Right cardiac atrium (tissue), 5 donors: ENCODE measurements around the gene TMCC3. TPM values are rescaled to one million over a fixed set of nuclear protein-coding genes. Genes with fewer than 3 reads are reported as not detected.

Experiments
- ATAC-seq, 2 donors: fragments of 200-7000 bp; cut with Tn5 transposase; one replicate each; pipeline versions ENCODE4 v1.8.0 to v1.9.1; 2020; ENCODE audit warnings: moderate library complexity in 2 of 2, mild to moderate bottlenecking in 1 of 2
- DNase-seq, 3 donors: peaks; one replicate each; pipeline ENCODE4 v3.0.0-alpha.2; 2020
- H3K27ac ChIP-seq: one replicate; pipeline ENCODE4 v1.5.1; 2013; ENCODE audit warnings: mild to moderate bottlenecking, low read length, control low read depth, moderate library complexity
- H3K27me3 ChIP-seq: one replicate; pipeline ENCODE4 v1.6.1; 2013; ENCODE audit not compliant: control insufficient read depth, insufficient read depth
- H3K4me1 ChIP-seq: one replicate; pipeline ENCODE4 v1.6.1; 2013; ENCODE audit warnings: low read length; ENCODE audit not compliant: control insufficient read depth, insufficient read depth
- H3K4me3 ChIP-seq: one replicate; pipeline ENCODE4 v1.5.1; 2013; ENCODE audit warnings: low read length, control low read depth
- H3K9me3 ChIP-seq: one replicate; pipeline ENCODE4 v1.6.1; 2013; ENCODE audit warnings: low read length; ENCODE audit not compliant: control insufficient read depth
- WGBS: extraction: QIAGEN DNeasy Blood & Tissue Kit; methylation state at CpG from one replicate; pipeline ENCODE4 v1.1.7; 2013; 5-methylcytosine and 5-hydroxymethylcytosine counted together
- intact Hi-C, 4 donors: fragments of 100-400 bp; cut with DNase I; formaldehyde crosslinking; loops; one replicate each; pipeline versions ENCODE4 v1.11.0 to v1.14.0; 2022 to 2023
- polyA plus RNA-seq: library from polyadenylated mRNA; stranded (reverse); fragments of 200-250 nt; gene quantifications from one replicate; pipeline ENCODE4 v1.2.3, GENCODE V29; 2013
- total RNA-seq, 4 donors: library from RNA; stranded (reverse); fragmentation: NEBNext Ultra II Directional; extraction: Animal tissue kit (Norgen Biotek cat#: 25700); gene quantifications; one replicate each; pipeline ENCODE4 v1.2.1, GENCODE V29; 2021
- donor health status: healthy with polysubstance abuse.
- donor health status: DM: no; HTN: yes; CAD: no.
- donor health status: DM: no; HTN: no; CAD: no.
- donor health status: DM: no; HTN: yes; CAD: no; lungs with severe emphysema.
- donor health status: DM: yes; HTN: yes; CAD: no.

The TMCC3 gene
- total and polyA plus RNA-seq, 5 donors, result 1.7 to 6.7 (median 3.3) TPM

DNA sequence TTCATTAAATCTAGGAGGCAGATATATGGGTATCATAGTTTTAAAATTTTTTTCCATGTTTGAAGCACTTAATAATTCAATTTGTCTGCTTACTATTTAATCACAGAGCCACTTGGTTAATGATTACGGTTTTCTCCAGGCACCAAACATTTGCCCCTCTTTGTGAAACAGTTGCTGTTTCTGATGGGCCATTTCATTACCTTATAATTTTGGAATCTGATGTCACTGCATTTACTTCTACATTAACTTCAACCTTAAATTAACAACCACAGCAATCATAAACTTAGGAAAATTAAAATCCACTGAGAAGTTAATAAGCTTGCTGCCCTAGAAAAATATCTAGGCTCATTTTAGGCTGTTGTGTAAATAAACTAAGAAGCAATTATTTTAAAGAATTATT, 17.0 kb downstream of the TMCC3 start:
- no peak overlapping the region for H3K27ac ChIP-seq
- DNase-seq (no peak), ATAC-seq (no peak)
- H3K9me3 ChIP-seq, result no peaks in the 10 kb centered on the region
- no peak overlapping the region for H3K4me3 ChIP-seq
- no peaks in the 10 kb centered on the region for H3K4me1 ChIP-seq
- intact Hi-C loops, result no loop called here
- WGBS, result 96% methylated on average over 1 of the region's 1 CpG
- no peaks in the 10 kb centered on the region for H3K27me3 ChIP-seq

- ATAC-seq (no peak), DNase-seq (no peak)
- Histone ChIP-seq H3K27me3 (no peaks in the 10 kb centered on the region), H3K4me1 (no peaks in the 10 kb centered on the region), H3K27ac (no peak overlapping the region), H3K4me3 (no peak overlapping the region), H3K9me3 (no peaks in the 10 kb centered on the region)
- 93% methylated on average over 3 of the region's 3 CpGs for whole genome bisulfite sequencing
- intact Hi-C loops, result no loop called here
Observed at GRCh38 chr12:94631058-94631457, 19.3 kb downstream of the TMCC3 start.

DNA sequence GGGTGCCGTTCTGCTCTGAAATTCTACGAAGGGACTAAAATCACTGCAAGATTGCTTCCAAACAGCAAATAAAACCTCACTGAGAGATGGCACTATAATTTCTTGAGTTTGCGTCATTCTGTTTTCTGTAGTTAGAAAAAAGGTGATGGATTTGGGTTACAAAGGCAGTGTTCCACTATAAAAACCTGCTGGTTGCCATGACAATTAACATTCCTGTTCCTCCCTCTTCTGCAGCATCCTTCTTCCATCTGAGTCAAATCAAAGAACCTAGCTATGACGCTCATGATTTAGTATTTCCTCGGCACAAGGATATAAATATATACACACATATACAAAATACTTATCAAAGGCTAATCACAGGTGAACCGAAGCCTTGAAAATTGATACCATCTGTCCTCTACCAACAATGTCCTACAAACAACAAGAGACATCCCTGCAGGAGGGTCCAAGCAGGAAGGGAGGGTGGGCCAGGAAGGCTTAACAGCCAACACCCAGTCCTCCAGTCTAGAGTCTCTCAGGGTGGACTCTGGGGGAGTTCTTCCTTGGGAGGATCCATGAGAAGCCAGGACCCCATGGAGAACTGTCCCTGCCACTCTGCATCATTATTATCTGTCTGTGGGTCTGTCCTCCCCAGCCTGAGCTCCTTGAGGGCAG, 21.4 kb downstream of the TMCC3 start:
- intact Hi-C loops, result no loop called here
- Histone ChIP-seq H3K4me1 (no peaks in the 10 kb centered on the region), H3K9me3 (no peaks in the 10 kb centered on the region), H3K27ac (no peak overlapping the region), H3K4me3 (no peak overlapping the region), H3K27me3 (no peaks in the 10 kb centered on the region)
- 89% methylated on average over 6 of the region's 6 CpGs for WGBS
- DNase-seq (no peak), ATAC-seq (peak in 1 of 2 donors; percentile 29)

DNA sequence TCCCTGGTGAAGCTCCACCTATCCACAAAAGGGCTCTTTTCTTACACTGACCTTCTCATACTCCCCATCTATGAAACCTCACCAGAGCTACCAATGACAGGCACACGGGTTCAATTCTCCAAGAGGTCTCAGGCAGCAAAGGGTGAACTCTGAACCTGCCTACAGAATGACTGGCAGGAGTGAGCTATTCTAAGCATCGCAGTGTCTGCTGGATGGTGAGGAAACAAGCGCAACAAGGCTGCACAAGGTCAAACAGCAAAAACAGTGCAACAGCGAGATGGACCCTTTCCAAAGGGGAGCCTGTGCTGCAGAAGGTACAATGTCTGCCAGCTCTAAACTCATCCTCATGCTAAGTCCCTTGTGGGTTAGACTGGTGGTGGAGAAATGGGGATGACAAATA, 22.0 kb downstream of the TMCC3 start:
- H3K9me3 ChIP-seq, result no peaks in the 10 kb centered on the region
- peaks cover 3% of the 10 kb centered on the region for H3K4me1 ChIP-seq
- WGBS, result 85% methylated on average over 4 of the region's 4 CpGs
- DNase-seq, result no peak
- H3K4me3 ChIP-seq, result no peak overlapping the region
- H3K27me3 ChIP-seq, result no peaks in the 10 kb centered on the region
- no peak for ATAC-seq
- H3K27ac ChIP-seq, result no peak overlapping the region
- intact Hi-C loops, result no loop called here

DNA sequence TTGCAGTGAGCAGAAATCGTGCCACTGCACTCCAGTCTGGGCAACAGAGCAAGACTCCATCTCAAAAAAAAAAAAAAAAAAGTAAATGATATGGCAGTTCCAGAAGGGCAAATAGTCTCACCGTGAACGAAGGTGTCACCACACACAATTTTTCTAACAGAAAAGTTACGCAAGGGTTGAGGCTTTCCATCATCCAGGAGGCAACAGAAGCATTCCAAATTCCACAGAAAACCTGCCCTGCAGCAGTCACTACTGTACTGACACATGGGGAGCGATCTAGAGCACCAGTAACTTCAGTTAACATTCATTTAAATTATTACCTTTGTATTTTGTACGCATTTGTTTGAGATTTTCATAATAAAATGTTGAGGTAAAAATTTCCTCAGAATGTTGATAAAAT, 24.8 kb downstream of the TMCC3 start:
- DNase-seq (no peak), ATAC-seq (no peak)
- Histone ChIP-seq H3K4me3 (no peak overlapping the region), H3K27ac (no peak overlapping the region), H3K4me1 (peaks cover 5% of the 10 kb centered on the region), H3K9me3 (no peaks in the 10 kb centered on the region), H3K27me3 (no peaks in the 10 kb centered on the region)
- WGBS, result 98% methylated on average over 6 of the region's 6 CpGs
- intact Hi-C loops, result no loop called here

- Histone ChIP-seq H3K4me3 (no peak overlapping the region), H3K27ac (no peak overlapping the region), H3K27me3 (no peaks in the 10 kb centered on the region), H3K9me3 (no peaks in the 10 kb centered on the region), H3K4me1 (peaks cover 5% of the 10 kb centered on the region)
- DNase-seq (no peak), ATAC-seq (no peak)
- 77% methylated on average over 11 of the region's 11 CpGs for WGBS
- intact Hi-C loops, result no loop called here
Observed at GRCh38 chr12:94623161-94623920, 27.0 kb downstream of the TMCC3 start.

DNA sequence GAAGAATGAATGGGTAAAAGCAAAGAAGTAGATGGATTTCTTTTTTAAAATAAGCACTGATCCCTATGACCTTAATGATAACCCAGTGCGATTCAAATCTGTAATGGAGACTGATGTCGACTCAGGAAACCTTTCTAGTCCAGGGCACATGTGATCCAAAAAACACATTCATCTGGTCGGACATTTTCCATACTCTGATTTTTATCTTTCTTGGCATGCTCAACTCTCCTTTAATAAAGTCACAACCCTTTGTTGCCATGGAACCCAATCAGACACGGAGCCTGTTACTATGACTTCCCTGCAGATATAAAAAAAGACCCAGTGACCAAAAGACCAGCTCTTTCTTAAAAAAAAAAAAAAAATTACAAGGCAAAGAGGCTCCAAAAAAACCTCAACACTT, 27.9 kb downstream of the TMCC3 start:
- 43% methylated on average over 4 of the region's 4 CpGs for WGBS
- DNase-seq (no peak), ATAC-seq (peak; percentile 40 to 86)
- Histone ChIP-seq H3K4me1 (peaks cover 5% of the 10 kb centered on the region), H3K4me3 (no peak overlapping the region), H3K27ac (no peak overlapping the region), H3K27me3 (no peaks in the 10 kb centered on the region), H3K9me3 (no peaks in the 10 kb centered on the region)
- intact Hi-C loops, result no loop called here

- Histone ChIP-seq H3K27ac (no peak overlapping the region), H3K9me3 (no peaks in the 10 kb centered on the region), H3K4me1 (peaks cover 7% of the 10 kb centered on the region), H3K4me3 (peak overlapping the region; percentile 16), H3K27me3 (no peaks in the 10 kb centered on the region)
- DNase-seq (no peak), ATAC-seq (peak; percentile 52 to 68)
- intact Hi-C loops, result no loop called here
- WGBS, result 50% methylated on average over 7 of the region's 7 CpGs
Observed at GRCh38 chr12:94621662-94622359, 28.5 kb downstream of the TMCC3 start.

DNA sequence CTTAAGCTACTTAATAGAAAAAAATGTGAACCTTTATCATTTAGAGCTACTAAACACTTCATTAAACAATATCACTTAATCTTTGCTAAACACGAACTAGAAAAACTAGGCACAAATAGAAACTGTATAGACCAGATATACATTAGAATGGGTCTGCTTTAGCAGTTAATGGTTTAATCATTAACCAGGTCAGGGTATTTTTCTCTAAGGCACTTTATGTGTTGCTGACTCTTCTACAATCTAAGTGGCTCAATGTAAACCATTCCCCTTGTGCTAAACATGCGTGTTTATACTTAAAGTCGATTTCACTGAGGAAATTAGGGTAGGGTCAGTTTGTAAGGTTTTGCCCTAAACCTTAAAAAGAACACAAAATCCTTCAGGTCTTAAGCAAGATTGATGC, 29.7 kb downstream of the TMCC3 start:
- DNase-seq (no peak), ATAC-seq (no peak)
- no peaks in the 10 kb centered on the region for H3K9me3 ChIP-seq
- H3K27me3 ChIP-seq, result no peaks in the 10 kb centered on the region
- no peak overlapping the region for H3K27ac ChIP-seq
- intact Hi-C loops, result no loop called here
- peaks cover 18% of the 10 kb centered on the region for H3K4me1 ChIP-seq
- H3K4me3 ChIP-seq, result no peak overlapping the region
- 96% methylated on average over 3 of the region's 3 CpGs for WGBS

GRCh38 chr12:94618995-94619695, 31.2 kb downstream of the TMCC3 start:
- no peak overlapping the region for H3K4me3 ChIP-seq
- H3K27me3 ChIP-seq, result no peaks in the 10 kb centered on the region
- 95% methylated on average over 6 of the region's 6 CpGs for WGBS
- intact Hi-C loops, result no loop called here
- H3K4me1 ChIP-seq, result peaks cover 27% of the 10 kb centered on the region
- no peak overlapping the region for H3K27ac ChIP-seq
- no peak for DNase-seq
- no peak for ATAC-seq
- H3K9me3 ChIP-seq, result no peaks in the 10 kb centered on the region

GRCh38 chr12:94617101-94617500, 33.3 kb downstream of the TMCC3 start:
- WGBS, result 73% methylated on average over 3 of the region's 3 CpGs
- no peak for DNase-seq
- Histone ChIP-seq H3K27ac (no peak overlapping the region), H3K27me3 (no peaks in the 10 kb centered on the region), H3K4me3 (no peak overlapping the region), H3K9me3 (no peaks in the 10 kb centered on the region), H3K4me1 (peaks cover 23% of the 10 kb centered on the region)
- no peak for ATAC-seq
- intact Hi-C loops, result no loop called here
